Gastroesophageal sphincter (tissue), 4 donors: ENCODE data around the gene SLC4A2. TPM values are rescaled to one million over a fixed set of nuclear protein-coding genes. Genes with fewer than 3 reads are reported as not detected.
"Not testable (repeated sequence)": the region's sequence is repeated elsewhere in the genome, so short reads cannot be mapped to it uniquely, and the experiment has no call there.

ENCODE experiments used
- ATAC-seq: fragments of 150-250 bp; one replicate; pipeline ENCODE4 v1.9.1; 2016; ENCODE audit warnings: mild to moderate bottlenecking, moderate library complexity
- H3K27ac ChIP-seq, 4 donors: fragments of 200-600 bp; sonication (generic) in 3 of 4; 1 replicate in 3 of 4; 2 replicates in 1 of 4; pipeline ENCODE4 v1.5.1; 2016 to 2019
- H3K27me3 ChIP-seq: fragments of 200-600 bp; sonication (generic); one replicate; pipeline ENCODE4 v1.5.1; 2019
- H3K36me3 ChIP-seq, 2 donors: fragments of 200-600 bp; sonication (generic); one replicate each; pipeline ENCODE4 v1.5.1; 2019; ENCODE audit warnings: control low read depth in 1 of 2
- H3K4me1 ChIP-seq, 3 donors: fragments of 200-600 bp; sonication (generic); 1 replicate in 2 of 3; 2 replicates in 1 of 3; pipeline ENCODE4 v1.5.1; 2016 to 2019; ENCODE audit warnings: control low read depth in 2 of 3
- H3K4me3 ChIP-seq, 2 donors: fragments of 200-600 bp; sonication (generic); one replicate each; pipeline ENCODE4 v1.5.1; 2019; ENCODE audit warnings: mild to moderate bottlenecking in 1 of 2, moderate library complexity in 1 of 2
- H3K9me3 ChIP-seq, 3 donors: fragments of 200-600 bp; sonication (generic); one replicate each; pipeline ENCODE4 v1.5.1; 2017 to 2019; ENCODE audit warnings: control low read depth in 2 of 3
- CTCF ChIP-seq, 4 experiments: fragments of 200-600 bp in 2 of 4; fragments of 450-650 bp in 2 of 4; sonication (generic) in 1 of 4; IDR thresholded peaks; one replicate each; pipeline ENCODE4 v1.5.1; 2017 to 2019; ENCODE audit warnings: antibody characterized with exemption in 4 of 4, mild to moderate bottlenecking in 2 of 4, moderate library complexity in 2 of 4
- EP300 ChIP-seq: sonication (generic); formaldehyde crosslinking; IDR thresholded peaks from one replicate; pipeline ENCODE4 v1.6.1; 2017; ENCODE audit warnings: antibody characterized with exemption, mild to moderate bottlenecking
- POLR2A ChIP-seq, 2 donors: fragments of 450-650 bp; IDR thresholded peaks; one replicate each; pipeline ENCODE4 v1.6.1; 2017; ENCODE audit warnings: antibody characterized with exemption in 2 of 2, mild to moderate bottlenecking in 2 of 2, moderate library complexity in 1 of 2
- POLR2AphosphoS5 ChIP-seq: sonication (generic); formaldehyde crosslinking; IDR thresholded peaks from one replicate; pipeline ENCODE4 v1.6.1; 2017; ENCODE audit warnings: antibody characterized with exemption
- WGBS, 2 donors: methylation state at CpG; one replicate each; pipeline ENCODE4 v1.1.5; 2018; ENCODE audit warnings: low coverage in 1 of 2; 5-methylcytosine and 5-hydroxymethylcytosine counted together
- total RNA-seq, 4 donors: library from RNA; depleted of rRNA; stranded (reverse); fragments of >200 nt; gene quantifications; one replicate each; pipeline ENCODE4 v1.1.0, GENCODE V29; 2016

The SLC4A2 gene
- total RNA-seq, 4 donors from 2014 or later = 77.8 to 152 (median 95.7) TPM

GRCh38 chr7:151023232-151023631 lies 36.2 kb upstream of the SLC4A2 start:
- H3K4me3 ChIP-seq = no peak overlapping the region
- no peaks in the 10 kb centered on the region for H3K36me3 ChIP-seq
- H3K27ac ChIP-seq = no peak overlapping the region
- no peaks in the 10 kb centered on the region for H3K9me3 ChIP-seq
- TF ChIP-seq EP300 (no peak), CTCF (IDR thresholded peaks at IDR 0.05) (no peak)
- H3K4me1 ChIP-seq = peaks cover 0 to 17% (median 10%) of the 10 kb centered on the region in 3 donors
- H3K27me3 ChIP-seq = peaks cover 48% of the 10 kb centered on the region
- no CpG with 5 or more reads among the region's 10 CpGs for WGBS, 2 donors
- no peak for ATAC-seq

GRCh38 chr7:151024435-151025056 lies 34.8 kb upstream of the SLC4A2 start, which contains the start of gene ATG9B:
Gene ATG9B (minus strand): TSS chr7:151024494. CDS start chr7:151024423, 71 bp downstream.
- 63 to 81% methylated on average over 3 to 4 of the region's 4 CpGs for WGBS, 2 donors
- peaks cover 0 to 15% (median under 1%) of the 10 kb centered on the region in 3 donors for H3K4me1 ChIP-seq
- no peaks in the 10 kb centered on the region for H3K36me3 ChIP-seq
- no peak for TF ChIP-seq POLR2A (IDR thresholded peaks at IDR 0.05)
- no peak for TF ChIP-seq CTCF (IDR thresholded peaks at IDR 0.05)
- no peak for TF ChIP-seq EP300
- no peak for TF ChIP-seq POLR2AphosphoS5
- no peak for ATAC-seq
- no peak within 1 kb of the TSS for H3K27ac ChIP-seq
- no peak within 1 kb of the TSS for H3K4me3 ChIP-seq
- peaks cover 34% of the 10 kb centered on the region for H3K27me3 ChIP-seq
- H3K9me3 ChIP-seq = no peaks in the 10 kb centered on the region

GRCh38 chr7:151025924-151026671 lies 33.3 kb upstream of the SLC4A2 start:
- Histone ChIP-seq H3K9me3 (no peaks in the 10 kb centered on the region), H3K27ac (no peak overlapping the region), H3K4me3 (no peak overlapping the region), H3K27me3 (peaks cover 19% of the 10 kb centered on the region), H3K4me1 (peaks cover 0 to 23% (median 4%) of the 10 kb centered on the region in 3 donors), H3K36me3 (peaks cover 0 to under 1% of the 10 kb centered on the region in 2 donors)
- WGBS, 2 donors = 82 to 93% methylated on average over 3 of the region's 4 CpGs
- no peak for TF ChIP-seq POLR2AphosphoS5
- TF ChIP-seq CTCF (IDR thresholded peaks at IDR 0.05) = no peak
- no peak for TF ChIP-seq POLR2A (IDR thresholded peaks at IDR 0.05)
- TF ChIP-seq EP300 = no peak
- ATAC-seq = no peak

- 45 to 51% methylated on average over 14 to 17 of the region's 19 CpGs for WGBS, 2 donors
- H3K4me3 ChIP-seq = peak overlapping the region in 1 of 2 donors; percentile 73
- not testable (repeated sequence) for H3K36me3 ChIP-seq, ATAC-seq, H3K9me3 ChIP-seq
- peaks cover 12% of the 10 kb centered on the region for H3K27me3 ChIP-seq
- H3K27ac ChIP-seq = peak overlapping the region in 2 of 4 donors; percentile 84 to 90
- H3K4me1 ChIP-seq = peaks cover 0 to 23% (median 4%) of the 10 kb centered on the region in 3 donors
These were observed 32.3 kb upstream of the SLC4A2 start for GRCh38 chr7:151026771-151027727.

- Histone ChIP-seq H3K36me3 (peaks cover 0 to 16% of the 10 kb centered on the region in 2 donors), H3K4me3 (peak overlapping the region; percentile 37 to 73), H3K4me1 (peaks cover 0 to 23% (median 4%) of the 10 kb centered on the region in 3 donors), H3K27me3 (peaks cover 12% of the 10 kb centered on the region), H3K27ac (peak overlapping the region in 3 of 4 donors; percentile 72 to 90 (median 84))
- not testable (repeated sequence) for ATAC-seq, H3K9me3 ChIP-seq
- WGBS, 2 donors = 16 to 41% methylated on average over 5 to 10 of the region's 16 CpGs
These were observed 31.7 kb upstream of the SLC4A2 start for GRCh38 chr7:151027728-151028130.
